WTC11 (cell line): Measurements from ENCODE around the gene GLUD1.
"Not testable (repeated sequence)": the region's sequence is repeated elsewhere in the genome, so short reads cannot be mapped to it uniquely, and the experiment has no call there.

Experiments
- CREB1 ChIP-seq: sonication (generic); formaldehyde crosslinking; IDR thresholded peaks from 2 replicates; pipeline ENCODE4 v1.8.0; 2023; ENCODE audit warnings: mild to moderate bottlenecking, missing genetic modification reagents
- JAZF1 ChIP-seq: fragments of 250-450 bp; sonication (Bioruptor Pico); IDR thresholded peaks from 2 replicates; pipeline ENCODE4 v1.9.0; 2021; ENCODE audit warnings: moderate library complexity, mild to moderate bottlenecking, inconsistent platforms
- KAT7 ChIP-seq: sonication (generic); formaldehyde crosslinking; IDR thresholded peaks from 2 replicates; pipeline ENCODE4 v1.8.1; 2023; ENCODE audit warnings: missing genetic modification reagents, mild to moderate bottlenecking, borderline replicate concordance
- NR1H2 ChIP-seq: sonication (generic); formaldehyde crosslinking; IDR thresholded peaks from 2 replicates; pipeline ENCODE4 v1.9.0; 2021; ENCODE audit warnings: mild to moderate bottlenecking, moderate library complexity, missing genetic modification reagents
- TEAD4 ChIP-seq: sonication (generic); formaldehyde crosslinking; IDR thresholded peaks from 2 replicates; pipeline ENCODE4 v1.8.0; 2022; ENCODE audit warnings: mild to moderate bottlenecking, missing genetic modification reagents
- ZNF138 ChIP-seq: sonication (generic); formaldehyde crosslinking; conservative IDR thresholded peaks from 2 replicates; pipeline ENCODE4 v1.8.1; 2022; ENCODE audit warnings: mild to moderate bottlenecking, moderate library complexity, missing genetic modification reagents
- ZNF416 ChIP-seq: fragments of 250-450 bp; sonication (Bioruptor Pico); IDR thresholded peaks from 2 replicates; pipeline ENCODE4 v1.9.0; 2021; ENCODE audit warnings: mild to moderate bottlenecking, inconsistent platforms
- TF ChIP-seq, protein P1 (sequence below): fragments of 200-600 bp; IDR thresholded peaks from 2 replicates; pipeline ENCODE4 v1.8.0; 2022; ENCODE audit warnings: antibody characterized with exemption
- TF ChIP-seq, protein P2 (sequence below): sonication (generic); formaldehyde crosslinking; IDR thresholded peaks from 2 replicates; pipeline ENCODE4 v1.8.1; 2023; ENCODE audit warnings: mild to moderate bottlenecking, missing genetic modification reagents
- TF ChIP-seq, protein P3 (sequence below): sonication (generic); formaldehyde crosslinking; IDR thresholded peaks from 2 replicates; pipeline ENCODE4 v1.8.1; 2023; ENCODE audit warnings: mild to moderate bottlenecking, moderate library complexity, missing genetic modification reagents
- TF ChIP-seq, protein P4 (sequence below): sonication (generic); formaldehyde crosslinking; IDR thresholded peaks from 2 replicates; pipeline ENCODE4 v1.8.1; 2023; ENCODE audit warnings: mild to moderate bottlenecking, missing genetic modification reagents, moderate library complexity
- TF ChIP-seq, protein P5 (sequence below): sonication (generic); formaldehyde crosslinking; IDR thresholded peaks from 2 replicates; pipeline ENCODE4 v1.8.1; 2022; ENCODE audit warnings: low read depth, missing genetic modification reagents, borderline replicate concordance

DNA sequence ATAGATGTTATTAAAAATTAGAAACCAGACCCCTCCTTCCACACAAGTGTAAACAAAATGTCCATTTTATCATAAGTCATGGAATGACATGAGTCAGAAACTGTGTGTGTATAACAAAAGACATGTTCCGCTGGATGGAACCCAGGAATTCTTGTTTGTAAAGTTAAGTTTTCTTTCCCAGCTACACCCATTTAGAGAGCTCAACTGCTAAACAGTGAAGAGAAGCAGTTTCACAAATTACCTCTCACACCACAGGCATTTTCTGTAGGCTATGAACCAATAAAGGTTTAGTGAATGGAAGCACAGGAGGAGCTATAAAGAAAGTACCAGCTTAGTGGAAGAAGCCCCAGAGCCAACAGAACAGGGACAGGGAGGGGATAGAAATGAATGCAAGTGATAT is 12.4 kb downstream of the GLUD1 start:
- TF ChIP-seq CREB1; ZNF138 (CRISPR knock-in tag); TEAD4; ZNF416 (CRISPR knock-in tag); JAZF1 (CRISPR knock-in tag); KAT7 (CRISPR knock-in tag); NR1H2: not testable (repeated sequence)
- TF ChIP-seq, protein P1, sequence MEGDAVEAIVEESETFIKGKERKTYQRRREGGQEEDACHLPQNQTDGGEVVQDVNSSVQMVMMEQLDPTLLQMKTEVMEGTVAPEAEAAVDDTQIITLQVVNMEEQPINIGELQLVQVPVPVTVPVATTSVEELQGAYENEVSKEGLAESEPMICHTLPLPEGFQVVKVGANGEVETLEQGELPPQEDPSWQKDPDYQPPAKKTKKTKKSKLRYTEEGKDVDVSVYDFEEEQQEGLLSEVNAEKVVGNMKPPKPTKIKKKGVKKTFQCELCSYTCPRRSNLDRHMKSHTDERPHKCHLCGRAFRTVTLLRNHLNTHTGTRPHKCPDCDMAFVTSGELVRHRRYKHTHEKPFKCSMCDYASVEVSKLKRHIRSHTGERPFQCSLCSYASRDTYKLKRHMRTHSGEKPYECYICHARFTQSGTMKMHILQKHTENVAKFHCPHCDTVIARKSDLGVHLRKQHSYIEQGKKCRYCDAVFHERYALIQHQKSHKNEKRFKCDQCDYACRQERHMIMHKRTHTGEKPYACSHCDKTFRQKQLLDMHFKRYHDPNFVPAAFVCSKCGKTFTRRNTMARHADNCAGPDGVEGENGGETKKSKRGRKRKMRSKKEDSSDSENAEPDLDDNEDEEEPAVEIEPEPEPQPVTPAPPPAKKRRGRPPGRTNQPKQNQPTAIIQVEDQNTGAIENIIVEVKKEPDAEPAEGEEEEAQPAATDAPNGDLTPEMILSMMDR = not testable (repeated sequence)
- TF ChIP-seq, protein P2, sequence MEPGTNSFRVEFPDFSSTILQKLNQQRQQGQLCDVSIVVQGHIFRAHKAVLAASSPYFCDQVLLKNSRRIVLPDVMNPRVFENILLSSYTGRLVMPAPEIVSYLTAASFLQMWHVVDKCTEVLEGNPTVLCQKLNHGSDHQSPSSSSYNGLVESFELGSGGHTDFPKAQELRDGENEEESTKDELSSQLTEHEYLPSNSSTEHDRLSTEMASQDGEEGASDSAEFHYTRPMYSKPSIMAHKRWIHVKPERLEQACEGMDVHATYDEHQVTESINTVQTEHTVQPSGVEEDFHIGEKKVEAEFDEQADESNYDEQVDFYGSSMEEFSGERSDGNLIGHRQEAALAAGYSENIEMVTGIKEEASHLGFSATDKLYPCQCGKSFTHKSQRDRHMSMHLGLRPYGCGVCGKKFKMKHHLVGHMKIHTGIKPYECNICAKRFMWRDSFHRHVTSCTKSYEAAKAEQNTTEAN (CRISPR knock-in tag) = not testable (repeated sequence)
- TF ChIP-seq, protein P3, sequence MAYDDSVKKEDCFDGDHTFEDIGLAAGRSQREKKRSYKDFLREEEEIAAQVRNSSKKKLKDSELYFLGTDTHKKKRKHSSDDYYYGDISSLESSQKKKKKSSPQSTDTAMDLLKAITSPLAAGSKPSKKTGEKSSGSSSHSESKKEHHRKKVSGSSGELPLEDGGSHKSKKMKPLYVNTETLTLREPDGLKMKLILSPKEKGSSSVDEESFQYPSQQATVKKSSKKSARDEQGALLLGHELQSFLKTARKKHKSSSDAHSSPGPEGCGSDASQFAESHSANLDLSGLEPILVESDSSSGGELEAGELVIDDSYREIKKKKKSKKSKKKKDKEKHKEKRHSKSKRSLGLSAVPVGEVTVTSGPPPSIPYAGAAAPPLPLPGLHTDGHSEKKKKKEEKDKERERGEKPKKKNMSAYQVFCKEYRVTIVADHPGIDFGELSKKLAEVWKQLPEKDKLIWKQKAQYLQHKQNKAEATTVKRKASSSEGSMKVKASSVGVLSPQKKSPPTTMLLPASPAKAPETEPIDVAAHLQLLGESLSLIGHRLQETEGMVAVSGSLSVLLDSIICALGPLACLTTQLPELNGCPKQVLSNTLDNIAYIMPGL (CRISPR knock-in tag) = not testable (repeated sequence)
- TF ChIP-seq, protein P4, sequence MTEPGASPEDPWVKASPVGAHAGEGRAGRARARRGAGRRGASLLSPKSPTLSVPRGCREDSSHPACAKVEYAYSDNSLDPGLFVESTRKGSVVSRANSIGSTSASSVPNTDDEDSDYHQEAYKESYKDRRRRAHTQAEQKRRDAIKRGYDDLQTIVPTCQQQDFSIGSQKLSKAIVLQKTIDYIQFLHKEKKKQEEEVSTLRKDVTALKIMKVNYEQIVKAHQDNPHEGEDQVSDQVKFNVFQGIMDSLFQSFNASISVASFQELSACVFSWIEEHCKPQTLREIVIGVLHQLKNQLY (CRISPR knock-in tag) = not testable (repeated sequence)
- TF ChIP-seq, protein P5, sequence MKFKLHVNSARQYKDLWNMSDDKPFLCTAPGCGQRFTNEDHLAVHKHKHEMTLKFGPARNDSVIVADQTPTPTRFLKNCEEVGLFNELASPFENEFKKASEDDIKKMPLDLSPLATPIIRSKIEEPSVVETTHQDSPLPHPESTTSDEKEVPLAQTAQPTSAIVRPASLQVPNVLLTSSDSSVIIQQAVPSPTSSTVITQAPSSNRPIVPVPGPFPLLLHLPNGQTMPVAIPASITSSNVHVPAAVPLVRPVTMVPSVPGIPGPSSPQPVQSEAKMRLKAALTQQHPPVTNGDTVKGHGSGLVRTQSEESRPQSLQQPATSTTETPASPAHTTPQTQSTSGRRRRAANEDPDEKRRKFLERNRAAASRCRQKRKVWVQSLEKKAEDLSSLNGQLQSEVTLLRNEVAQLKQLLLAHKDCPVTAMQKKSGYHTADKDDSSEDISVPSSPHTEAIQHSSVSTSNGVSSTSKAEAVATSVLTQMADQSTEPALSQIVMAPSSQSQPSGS = not testable (repeated sequence)
